Right lobe of liver (tissue), 6 donors: ENCODE measurements around the gene DUSP22. TPM values are rescaled to one million over a fixed set of nuclear protein-coding genes. Genes with fewer than 3 reads are reported as not detected.

Source experiments
- ATAC-seq, 4 donors: fragments of 200-7000 bp; cut with Tn5 transposase; one replicate each; pipeline ENCODE4 v1.9.1; 2020; ENCODE audit warnings: mild to moderate bottlenecking in 4 of 4, moderate library complexity in 4 of 4
- DNase-seq, 3 donors: peaks; one replicate each; pipeline ENCODE4 v3.0.0-alpha.2; 2020
- H3K27ac ChIP-seq, 3 donors: fragments of 200-600 bp; one replicate each; pipeline ENCODE4 v1.8.0; 2022
- H3K27me3 ChIP-seq, 2 donors: fragments of 200-600 bp; one replicate each; pipeline ENCODE4 v1.8.0; 2022
- H3K36me3 ChIP-seq, 4 donors: fragments of 200-600 bp; sonication (generic) in 1 of 4; one replicate each; pipeline versions ENCODE4 v1.5.1 to v1.8.0; 2017 to 2022; ENCODE audit warnings: control low read depth in 1 of 4
- H3K4me1 ChIP-seq, 4 donors: fragments of 200-600 bp; sonication (generic) in 1 of 4; one replicate each; pipeline versions ENCODE4 v1.5.1 to v1.8.0; 2017 to 2022; ENCODE audit warnings: control low read depth in 1 of 4
- H3K4me3 ChIP-seq, 3 donors: fragments of 200-600 bp; one replicate each; pipeline ENCODE4 v1.8.0; 2022
- H3K9me3 ChIP-seq, 4 donors: fragments of 200-600 bp; sonication (generic) in 1 of 4; one replicate each; pipeline versions ENCODE4 v1.5.1 to v1.8.0; 2017 to 2022; ENCODE audit warnings: control low read depth in 1 of 4
- POLR2A ChIP-seq: fragments of 450-650 bp; IDR thresholded peaks from one replicate; pipeline ENCODE4 v1.6.1; 2017; ENCODE audit warnings: antibody characterized with exemption, mild to moderate bottlenecking
- WGBS: methylation state at CpG from one replicate; pipeline ENCODE4 v1.1.6; 2018; ENCODE audit warnings: low coverage, low lambda C conversion rate; ENCODE audit not compliant: insufficient coverage; ENCODE audit errors: missing lambda C conversion rate; 5-methylcytosine and 5-hydroxymethylcytosine counted together
- intact Hi-C, 2 donors: fragments of 100-400 bp; cut with DNase I; formaldehyde crosslinking; loops; one replicate each; pipeline versions ENCODE4 v1.11.2 to v1.14.1; 2022
- total RNA-seq, 6 experiments: library from RNA; depleted of rRNA in 2 of 6; stranded (reverse); fragments of >200 nt in 2 of 6; fragmentation: NEBNext Ultra II Directional in 3 of 6; extraction: Animal tissue kit (Norgen Biotek cat#: 25700) in 3 of 6; gene quantifications; one replicate each; pipeline versions ENCODE4 v1.1.0 to v1.2.4, GENCODE V29; 2016 to 2023
- TF ChIP-seq, protein P1 (sequence below), 4 donors: fragments of 200-600 bp in 3 of 4; fragments of 450-650 bp in 1 of 4; IDR thresholded peaks; one replicate each; pipeline versions ENCODE4 v1.5.1 to v1.8.0; 2016 to 2022; ENCODE audit warnings: antibody characterized with exemption in 4 of 4, mild to moderate bottlenecking in 2 of 4
- donor health status: DM: no; HTN: yes; CAD: no.
- donor health status: DM: no; HTN: no; CAD: no.
- donor health status: DM: no; HTN: no; CAD: no.
- donor health status: DM: no; HTN: yes; CAD: no.
- donor health status: DM: no; HTN: yes; CAD: no.

The DUSP22 gene
- total RNA-seq, 6 experiments from 2014 or later, result 20.6 to 24.8 (median 21.3) TPM

DNA sequence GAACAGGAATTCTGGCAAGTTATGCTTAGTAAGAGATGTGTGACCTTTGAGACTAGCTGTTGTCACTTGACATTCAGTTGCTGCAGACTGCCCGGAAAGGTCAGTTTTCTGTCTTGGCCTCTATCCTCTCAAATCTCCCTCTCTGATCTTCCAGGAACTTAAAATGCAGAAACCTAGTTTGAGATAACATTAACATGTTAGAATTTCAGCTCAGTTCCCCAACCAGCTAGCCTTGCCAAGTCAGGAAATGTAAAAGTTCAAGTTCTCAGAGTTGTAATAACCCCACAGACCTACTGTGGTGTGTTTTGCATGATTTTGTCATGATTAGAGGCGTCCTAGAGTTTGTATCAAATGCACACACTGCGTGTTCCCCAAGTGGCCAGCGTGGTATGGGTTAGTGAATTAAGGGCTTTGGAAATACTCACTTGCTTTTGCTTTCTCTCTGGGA, 46.6 kb downstream of the DUSP22 start:
- intact Hi-C loops, result no loop called here
- Histone ChIP-seq H3K36me3 (no peaks in the 10 kb centered on the region), H3K27ac (peak overlapping the region in 1 of 3 donors; percentile 56), H3K9me3 (no peaks in the 10 kb centered on the region), H3K27me3 (no peaks in the 10 kb centered on the region), H3K4me3 (no peak overlapping the region), H3K4me1 (peaks cover 0 to 25% (median 6%) of the 10 kb centered on the region in 4 donors)
- peak; percentile 60 to 78 (median 66) for ATAC-seq
- DNase-seq, result no peak
- TF ChIP-seq POLR2A, result no peak
- TF ChIP-seq, protein P1, sequence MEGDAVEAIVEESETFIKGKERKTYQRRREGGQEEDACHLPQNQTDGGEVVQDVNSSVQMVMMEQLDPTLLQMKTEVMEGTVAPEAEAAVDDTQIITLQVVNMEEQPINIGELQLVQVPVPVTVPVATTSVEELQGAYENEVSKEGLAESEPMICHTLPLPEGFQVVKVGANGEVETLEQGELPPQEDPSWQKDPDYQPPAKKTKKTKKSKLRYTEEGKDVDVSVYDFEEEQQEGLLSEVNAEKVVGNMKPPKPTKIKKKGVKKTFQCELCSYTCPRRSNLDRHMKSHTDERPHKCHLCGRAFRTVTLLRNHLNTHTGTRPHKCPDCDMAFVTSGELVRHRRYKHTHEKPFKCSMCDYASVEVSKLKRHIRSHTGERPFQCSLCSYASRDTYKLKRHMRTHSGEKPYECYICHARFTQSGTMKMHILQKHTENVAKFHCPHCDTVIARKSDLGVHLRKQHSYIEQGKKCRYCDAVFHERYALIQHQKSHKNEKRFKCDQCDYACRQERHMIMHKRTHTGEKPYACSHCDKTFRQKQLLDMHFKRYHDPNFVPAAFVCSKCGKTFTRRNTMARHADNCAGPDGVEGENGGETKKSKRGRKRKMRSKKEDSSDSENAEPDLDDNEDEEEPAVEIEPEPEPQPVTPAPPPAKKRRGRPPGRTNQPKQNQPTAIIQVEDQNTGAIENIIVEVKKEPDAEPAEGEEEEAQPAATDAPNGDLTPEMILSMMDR (IDR thresholded peaks at IDR 0.05), result no peak
- 37% methylated on average over 4 of the region's 4 CpGs for WGBS

DNA sequence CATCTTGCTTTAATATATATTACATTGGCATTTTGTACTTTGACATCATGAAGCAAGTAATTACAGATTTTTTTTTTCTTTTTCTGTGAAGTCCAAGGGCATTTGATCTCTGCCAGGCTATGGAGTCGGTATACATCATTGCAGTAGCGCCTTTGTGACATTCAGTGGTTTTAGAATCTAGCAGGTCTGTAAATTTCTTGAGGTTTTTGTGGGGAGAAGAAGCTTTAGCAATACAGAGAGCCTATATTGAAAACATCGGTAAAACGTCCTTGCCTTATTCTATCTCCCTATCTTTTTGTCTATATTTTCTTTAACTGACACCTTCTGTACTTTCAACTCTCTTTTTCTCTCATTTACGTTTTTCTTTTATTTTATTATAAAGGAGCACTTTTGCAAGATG, 47.2 kb downstream of the DUSP22 start:
- Histone ChIP-seq H3K36me3 (no peaks in the 10 kb centered on the region), H3K4me1 (peaks cover 0 to 25% (median 6%) of the 10 kb centered on the region in 4 donors), H3K27ac (peak overlapping the region in 1 of 3 donors; percentile 56), H3K27me3 (no peaks in the 10 kb centered on the region), H3K9me3 (no peaks in the 10 kb centered on the region), H3K4me3 (no peak overlapping the region)
- ATAC-seq, result no peak
- intact Hi-C loops, result no loop called here
- 49% methylated on average over 5 of the region's 5 CpGs for WGBS
- DNase-seq, result no peak
- TF ChIP-seq, protein P1 (IDR thresholded peaks at IDR 0.05), result no peak
- no peak for TF ChIP-seq POLR2A

DNA sequence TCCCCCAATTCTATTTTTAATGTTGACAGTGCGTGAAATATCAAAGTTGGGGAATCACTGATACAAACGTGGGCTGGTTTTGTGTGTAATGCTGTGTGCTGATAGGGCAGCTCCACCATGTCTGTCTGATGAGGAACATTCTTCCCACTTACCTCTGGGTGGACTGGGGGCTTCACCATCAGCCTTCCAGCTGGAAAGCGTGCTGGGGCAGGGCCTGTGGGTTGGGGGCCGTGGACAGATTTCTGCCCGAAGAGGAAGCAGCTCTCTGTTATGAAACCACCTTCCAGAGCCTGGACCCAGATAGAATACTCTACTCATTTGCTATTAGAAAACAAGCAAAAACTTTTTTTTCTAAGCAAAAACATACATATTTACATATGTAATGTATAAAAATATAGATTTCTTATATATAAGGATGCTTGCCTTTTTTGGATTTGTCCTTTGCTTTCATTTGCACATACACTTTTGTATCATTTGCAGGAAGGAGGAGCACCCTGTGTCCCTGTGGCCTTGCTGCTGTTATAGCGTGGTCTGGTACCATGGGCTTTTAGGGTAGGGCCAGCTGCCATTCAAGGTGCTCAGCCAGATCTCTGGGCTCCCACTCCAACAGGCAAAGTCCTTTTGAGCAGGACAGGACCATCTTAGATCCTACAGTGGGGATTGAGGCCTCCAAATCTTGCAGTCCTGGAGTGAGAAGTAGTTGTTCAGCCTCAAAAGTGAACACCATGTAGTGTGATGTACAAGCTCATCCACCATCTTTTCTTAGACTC, 48.1 kb downstream of the DUSP22 start:
- WGBS, result 65% methylated on average over 6 of the region's 6 CpGs
- no peak for ATAC-seq

DNA sequence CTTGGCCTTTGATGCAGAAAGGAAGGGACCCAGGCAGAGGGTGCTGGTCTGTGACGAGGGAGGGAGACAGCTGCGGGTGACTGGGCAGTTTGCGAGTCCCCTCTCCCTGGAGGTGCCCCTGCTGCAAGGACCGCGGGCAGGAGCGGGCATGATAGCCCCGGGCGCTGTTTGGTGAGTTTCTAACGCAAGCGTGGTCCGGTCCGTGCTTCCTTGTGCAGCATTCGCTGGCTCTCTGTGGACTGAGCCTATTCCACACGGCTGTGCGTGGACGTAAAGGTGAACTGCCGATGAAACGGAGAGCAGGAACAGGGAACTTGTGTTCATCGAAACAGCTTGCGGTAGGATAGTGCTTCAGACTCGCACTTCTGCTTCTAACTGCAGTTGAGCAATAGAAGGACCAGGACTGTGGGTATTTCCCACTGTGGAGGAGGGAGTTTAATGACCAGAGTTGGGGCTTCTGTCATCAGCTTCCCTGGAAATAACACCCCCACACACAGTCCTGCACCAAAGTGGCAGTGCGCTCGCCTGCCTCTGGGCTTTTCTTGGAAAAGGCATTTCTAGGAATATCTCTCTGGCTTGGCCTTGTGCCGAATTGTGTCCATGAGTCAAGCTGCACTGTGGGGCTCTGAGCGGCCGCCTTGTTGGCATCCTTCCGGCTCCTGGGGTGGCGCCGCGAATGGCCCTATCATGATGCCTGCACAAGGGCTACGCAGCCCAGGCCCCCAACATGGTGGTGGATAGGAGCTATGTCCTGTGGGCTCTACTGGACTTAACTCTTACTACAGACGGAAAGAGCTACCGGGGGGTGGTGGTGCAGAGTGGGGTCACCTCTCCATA, 48.9 kb downstream of the DUSP22 start:
- peaks cover 0 to 25% (median 6%) of the 10 kb centered on the region in 4 donors for H3K4me1 ChIP-seq
- H3K9me3 ChIP-seq, result no peaks in the 10 kb centered on the region
- ATAC-seq (peak; percentile 8 to 59 (median 42)), DNase-seq (no peak)
- no peaks in the 10 kb centered on the region for H3K27me3 ChIP-seq
- H3K36me3 ChIP-seq, result no peaks in the 10 kb centered on the region
- TF ChIP-seq, protein P1 (IDR thresholded peaks at IDR 0.05), result no peak
- no peak for TF ChIP-seq POLR2A
- 79% methylated on average over 21 of the region's 33 CpGs for WGBS
- intact Hi-C loops, result no loop called here
- H3K4me3 ChIP-seq, result no peak overlapping the region
- no peak overlapping the region for H3K27ac ChIP-seq

More for the DNA sequence above, 48.1 kb downstream of the DUSP22 start:
- intact Hi-C loops, result no loop called here
- no peaks in the 10 kb centered on the region for H3K9me3 ChIP-seq
- no peak overlapping the region for H3K27ac ChIP-seq
- TF ChIP-seq POLR2A, result no peak
- TF ChIP-seq, protein P1 (IDR thresholded peaks at IDR 0.05), result no peak
- peaks cover 0 to 25% (median 6%) of the 10 kb centered on the region in 4 donors for H3K4me1 ChIP-seq
- H3K4me3 ChIP-seq, result no peak overlapping the region
- no peaks in the 10 kb centered on the region for H3K36me3 ChIP-seq
- no peaks in the 10 kb centered on the region for H3K27me3 ChIP-seq
- DNase-seq, result no peak
